Astrocyte of the hippocampus (primary cell): ENCODE data around the gene NFXL1.
A peak's percentile ranks its signal among the peaks of the same experiment; 100 is the strongest.

Experiments used
- DNase-seq: peaks from one replicate; pipeline ENCODE4 v3.0.0; 2011; ENCODE audit warnings: low read depth, low spot score

Gene NFXL1

GRCh38 chr4:47891928-47892327 lies 22.5 kb downstream of the NFXL1 start:
- DNase-seq: no peak

- no peak for DNase-seq
Measured at GRCh38 chr4:47882228-47882627, 32.2 kb downstream of the NFXL1 start.

GRCh38 chr4:47879458-47879857 lies 34.9 kb downstream of the NFXL1 start:
- no peak for DNase-seq

DNA sequence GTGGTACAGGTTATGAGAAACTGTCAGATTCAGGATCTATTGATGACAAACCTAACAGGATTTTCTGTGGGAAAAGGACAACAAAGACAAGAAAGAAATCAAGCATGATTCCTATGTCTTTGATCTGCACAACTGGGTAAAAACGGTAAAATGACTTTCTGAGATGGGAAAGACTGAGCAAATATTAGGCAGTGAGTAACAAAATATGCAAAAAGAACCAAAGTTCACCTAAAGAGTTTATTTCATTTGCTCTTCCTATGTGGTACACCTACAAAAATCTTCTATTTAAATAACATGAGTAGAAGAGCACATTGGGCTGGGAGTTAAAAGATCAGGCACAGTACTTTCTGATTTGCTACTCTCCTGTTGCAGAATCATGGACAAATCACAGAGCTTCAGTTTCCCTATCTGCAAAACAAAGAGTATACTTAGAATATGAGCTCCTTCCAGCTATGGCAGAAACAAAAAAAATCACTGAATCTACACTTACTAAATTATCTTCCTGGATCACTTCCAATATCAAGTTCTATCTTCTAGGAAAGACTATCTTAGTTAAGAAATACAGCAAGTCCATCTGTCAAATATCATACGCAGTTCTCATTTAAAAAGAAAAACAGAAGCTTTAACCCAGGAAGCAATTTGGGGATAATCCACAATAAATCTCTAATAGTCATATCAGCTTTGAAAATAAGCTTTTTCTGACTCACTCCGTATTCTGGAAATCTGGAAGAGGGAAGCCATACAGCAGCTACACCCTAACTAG lies 37.4 kb downstream of the NFXL1 start:
- DNase-seq: no peak

GRCh38 chr4:47876310-47876709 lies 38.1 kb downstream of the NFXL1 start:
- DNase-seq: no peak

GRCh38 chr4:47873877-47874541 lies 40.4 kb downstream of the NFXL1 start:
- DNase-seq: no peak

- no peak for DNase-seq
Measured at GRCh38 chr4:47863486-47863885, 50.9 kb downstream of the NFXL1 start.

- DNase-seq: peak; percentile 23
Measured at GRCh38 chr4:47862297-47862696, 52.1 kb downstream of the NFXL1 start.

- DNase-seq: no peak
Measured at GRCh38 chr4:47860305-47860704, 54.1 kb downstream of the NFXL1 start.

DNA sequence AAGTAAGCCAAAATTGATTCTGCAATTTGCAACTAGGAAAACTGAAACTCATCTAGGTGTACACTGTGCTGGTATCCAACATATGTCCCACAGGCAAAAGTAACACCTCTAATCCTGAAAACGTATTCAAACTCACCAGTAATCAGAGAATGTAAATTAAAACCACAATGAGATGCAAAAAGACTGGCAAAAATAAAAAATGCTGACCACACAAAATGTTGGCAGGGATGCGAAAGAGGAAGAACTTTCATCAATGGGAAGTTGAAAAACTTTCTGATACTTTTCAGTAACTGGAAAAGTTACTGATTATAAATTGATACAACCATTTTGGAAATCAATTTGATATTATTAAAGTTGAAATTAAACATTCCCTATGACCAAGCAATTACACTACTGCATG lies 56.4 kb downstream of the NFXL1 start:
- peak; percentile 40 for DNase-seq

- DNase-seq: no peak
Measured at GRCh38 chr4:47856713-47857112, 57.7 kb downstream of the NFXL1 start.

- no peak for DNase-seq
Measured at GRCh38 chr4:47855350-47855749, 59.0 kb downstream of the NFXL1 start.

DNA sequence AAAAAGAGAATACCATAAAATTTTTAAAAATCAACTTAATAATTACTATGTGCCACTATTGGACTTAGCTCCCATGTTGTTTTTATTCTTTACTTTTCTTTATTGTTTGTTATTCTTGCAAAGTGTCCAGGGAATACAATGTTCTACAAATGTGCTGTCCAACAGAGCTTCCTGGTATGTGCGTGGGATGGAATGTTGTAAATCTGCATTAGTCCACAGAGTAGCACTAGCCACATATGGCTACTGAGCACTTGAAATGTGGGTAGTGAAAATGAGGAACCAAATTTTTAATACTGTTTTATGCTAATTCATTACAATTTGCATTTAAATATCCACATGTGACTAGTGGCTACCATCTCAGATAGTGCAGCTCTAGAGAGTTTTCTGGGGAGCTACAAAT lies 62.2 kb downstream of the NFXL1 start:
- DNase-seq: peak; percentile 71

DNA sequence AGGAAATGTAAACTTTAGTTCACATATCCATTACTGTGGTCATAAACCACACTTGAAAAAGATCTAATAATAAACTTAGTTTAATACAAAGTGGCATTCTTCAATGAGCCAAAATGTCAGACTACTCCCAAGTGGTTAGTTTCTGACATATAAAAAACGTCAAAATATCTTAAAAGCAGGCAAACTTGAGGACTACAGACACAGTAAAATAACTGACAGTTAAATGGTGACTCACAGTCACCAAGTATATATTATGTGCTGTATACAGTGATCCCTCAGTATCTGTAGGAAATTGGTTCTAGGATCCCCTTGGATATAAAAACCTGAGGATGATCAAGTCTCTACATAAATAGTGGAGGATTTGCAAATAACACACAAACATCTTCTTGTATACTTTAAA lies 64.9 kb downstream of the NFXL1 start:
- no peak for DNase-seq

DNA sequence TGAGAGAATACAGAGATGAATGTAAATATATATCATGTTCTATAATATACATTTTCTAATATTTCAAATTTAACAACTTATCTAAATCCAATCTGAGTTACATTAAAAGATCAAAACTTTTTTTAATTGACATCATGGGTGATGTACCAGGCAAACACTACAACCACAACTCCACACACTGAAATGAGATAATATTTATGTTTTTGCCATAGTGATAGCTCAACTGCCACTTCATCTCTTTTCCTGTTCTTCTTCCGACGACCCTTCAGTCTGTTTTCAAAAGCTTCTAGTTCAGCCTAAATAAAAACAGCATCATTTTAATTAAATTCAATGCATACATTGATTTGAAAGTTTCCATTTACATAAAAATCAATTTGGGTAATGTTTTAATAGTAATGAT lies 66.3 kb downstream of the NFXL1 start:
- DNase-seq: no peak

DNA sequence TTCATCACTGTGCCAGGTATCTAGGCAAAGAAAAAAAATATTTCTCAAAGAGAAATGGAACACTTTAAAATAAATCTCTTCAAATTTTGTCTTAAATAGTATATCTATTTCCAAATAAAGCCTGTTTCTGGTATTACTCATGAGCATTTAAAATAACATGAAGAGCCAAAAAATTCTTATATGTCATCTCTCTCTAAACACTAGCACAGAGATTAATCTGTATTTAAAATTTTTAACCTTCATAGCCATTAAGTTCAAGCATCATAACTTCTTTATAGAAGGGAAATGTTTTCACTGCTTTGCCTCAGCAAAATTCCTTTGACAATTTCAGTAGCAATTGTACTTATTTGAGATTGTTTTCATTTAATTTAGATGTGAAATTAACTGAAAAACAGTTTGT lies 71.4 kb downstream of the NFXL1 start:
- DNase-seq: no peak

GRCh38 chr4:47840291-47840690 lies 74.1 kb downstream of the NFXL1 start:
- no peak for DNase-seq

DNA sequence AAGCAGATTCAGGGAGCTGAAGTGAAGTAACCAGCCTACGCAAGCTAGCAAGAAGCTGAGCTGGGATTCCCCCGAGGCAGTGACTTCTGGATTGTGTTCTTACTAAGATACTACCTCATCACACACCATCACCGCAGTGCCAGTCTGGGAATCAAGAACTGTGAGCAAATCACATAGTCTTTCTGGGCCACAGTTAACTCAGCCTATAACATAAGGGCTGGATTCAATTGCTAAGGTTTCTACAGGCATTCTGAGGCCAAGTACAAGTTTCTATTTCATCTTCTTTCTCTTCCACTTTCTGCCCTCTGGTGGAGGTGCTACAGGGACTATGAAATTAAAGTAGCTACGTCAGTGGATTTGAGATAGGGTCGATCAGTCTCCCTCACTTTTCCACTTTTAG lies 75.1 kb downstream of the NFXL1 start:
- DNase-seq: no peak

DNA sequence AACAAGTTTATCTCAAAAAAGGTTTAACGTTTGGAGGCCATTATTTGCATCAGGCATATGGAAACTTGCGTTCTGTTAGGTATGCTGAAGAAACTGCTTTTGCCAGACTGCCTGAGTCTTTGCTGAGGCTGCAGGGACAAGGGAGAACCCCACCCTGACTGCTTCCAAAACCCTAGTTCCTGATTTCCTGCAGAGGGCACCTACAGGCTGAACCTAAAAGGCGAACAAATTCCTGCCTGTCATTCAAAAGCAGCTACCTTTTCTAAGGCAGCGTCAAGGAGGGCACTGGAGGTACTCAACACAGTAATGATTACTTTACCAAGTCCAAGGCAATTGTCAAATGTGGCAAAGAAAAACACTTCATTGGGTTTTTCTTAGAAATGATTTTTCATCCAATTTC lies 75.9 kb downstream of the NFXL1 start:
- no peak for DNase-seq

DNA sequence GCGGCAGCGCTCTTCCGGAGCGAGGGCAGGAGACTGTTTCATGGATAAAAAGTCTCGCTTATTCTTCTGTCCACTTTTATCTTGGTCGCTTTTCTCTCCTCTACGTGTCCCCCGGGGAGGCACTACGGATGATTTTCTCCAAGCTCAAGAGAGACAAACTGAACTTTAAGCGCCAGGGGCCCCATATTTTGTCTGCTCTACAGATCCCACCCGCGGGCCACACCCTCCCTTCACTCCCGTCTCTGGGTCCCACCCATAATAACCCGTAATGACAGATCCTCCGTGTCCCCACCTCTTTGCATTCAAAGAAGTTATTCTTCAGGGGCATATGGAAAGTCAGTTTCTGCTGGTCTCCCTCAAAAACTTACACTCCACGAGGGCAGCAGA lies 76.5 kb downstream of the NFXL1 start, which contains the start of gene CORIN:
CORIN (minus strand) TSS at position 160 of the 387 bp plus-strand sequence; CDS start at position 42, 118 bp downstream.
- no peak for DNase-seq

GRCh38 chr4:47837094-47837907 lies 77.1 kb downstream of the NFXL1 start:
- DNase-seq: peak; percentile 62

DNA sequence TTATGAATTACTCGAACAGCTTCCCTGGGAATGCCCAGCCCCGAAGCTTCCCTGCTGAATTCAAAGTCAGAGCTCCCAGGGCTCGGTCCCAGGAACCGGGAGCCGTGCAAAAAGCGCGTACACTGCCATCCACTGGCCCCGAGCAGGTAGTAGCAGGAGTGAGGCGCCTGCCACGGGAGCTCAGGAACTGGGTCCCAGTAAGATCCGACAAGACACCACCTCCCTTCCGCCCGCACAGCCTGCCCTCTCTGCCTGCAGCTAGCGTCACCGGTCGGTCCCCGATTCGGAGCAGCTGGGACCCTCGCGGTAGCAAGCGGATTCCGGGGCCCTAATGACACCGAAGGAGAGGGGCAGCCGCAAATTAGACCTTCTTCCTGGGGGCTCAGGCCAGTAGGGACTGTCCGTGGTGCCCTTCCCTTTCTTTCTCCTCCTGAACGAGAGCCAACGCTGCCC lies 77.7 kb downstream of the NFXL1 start:
- peak; percentile 90 for DNase-seq
